ENCODE results near the gene ARL6IP4. TPM values are rescaled to one million over a fixed set of nuclear protein-coding genes. Genes with fewer than 3 reads are reported as not detected.
A peak's percentile ranks its signal among the peaks of the same experiment; 100 is the strongest.
"Not testable (repeated sequence)": the region's sequence is repeated elsewhere in the genome, so short reads cannot be mapped to it uniquely, and the experiment has no call there.

Gene ARL6IP4
- total RNA-seq, 1 experiment from 2014 or later, result 237 TPM

- DNase-seq (ENCODE audit: low read depth), result no peak
These were observed 26.5 kb downstream of the ARL6IP4 start for GRCh38 chr12:123006977-123007376.

- no peak for DNase-seq (ENCODE audit: low read depth)
These were observed 29.6 kb downstream of the ARL6IP4 start for GRCh38 chr12:123010110-123010509.

GRCh38 chr12:123010681-123011080, 30.2 kb downstream of the ARL6IP4 start:
- no peak for DNase-seq (ENCODE audit: low read depth)

- no peak for DNase-seq (ENCODE audit: low read depth)
These were observed 31.2 kb downstream of the ARL6IP4 start for GRCh38 chr12:123011701-123012100.

- DNase-seq (ENCODE audit: low read depth), result no peak
These were observed 33.0 kb downstream of the ARL6IP4 start for GRCh38 chr12:123013185-123014095.

- DNase-seq (ENCODE audit: low read depth), result not testable (repeated sequence)
These were observed 34.0 kb downstream of the ARL6IP4 start for GRCh38 chr12:123014473-123014872.

DNA sequence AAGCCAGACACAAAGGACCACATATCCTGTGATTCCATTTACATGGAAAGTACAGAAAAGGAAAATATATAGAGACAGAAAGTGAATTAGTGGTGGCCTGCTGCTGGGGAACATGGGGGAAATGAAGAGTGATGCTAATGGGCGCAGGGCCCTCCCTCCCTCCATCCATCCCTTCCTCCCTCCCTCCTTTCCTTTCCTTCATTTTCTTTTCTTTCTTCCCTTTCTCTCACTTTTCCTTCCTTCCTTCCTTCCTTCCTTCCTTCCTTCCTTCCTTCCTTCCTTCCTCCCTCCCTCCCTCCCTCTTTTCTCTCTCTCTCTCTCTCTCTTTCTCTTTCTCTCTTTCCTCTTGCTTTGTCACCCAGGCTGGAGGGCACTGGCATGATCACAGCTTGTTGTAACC, 37.3 kb downstream of the ARL6IP4 start:
- DNase-seq (ENCODE audit: low read depth), result no peak

- DNase-seq (ENCODE audit: low read depth), result no peak
These were observed 39.3 kb downstream of the ARL6IP4 start for GRCh38 chr12:123019841-123020138.

- DNase-seq (ENCODE audit: low read depth), result no peak
These were observed 41.5 kb downstream of the ARL6IP4 start for GRCh38 chr12:123021688-123022604.

GRCh38 chr12:123022846-123023245, 42.4 kb downstream of the ARL6IP4 start:
- no peak for DNase-seq (ENCODE audit: low read depth)

DNA sequence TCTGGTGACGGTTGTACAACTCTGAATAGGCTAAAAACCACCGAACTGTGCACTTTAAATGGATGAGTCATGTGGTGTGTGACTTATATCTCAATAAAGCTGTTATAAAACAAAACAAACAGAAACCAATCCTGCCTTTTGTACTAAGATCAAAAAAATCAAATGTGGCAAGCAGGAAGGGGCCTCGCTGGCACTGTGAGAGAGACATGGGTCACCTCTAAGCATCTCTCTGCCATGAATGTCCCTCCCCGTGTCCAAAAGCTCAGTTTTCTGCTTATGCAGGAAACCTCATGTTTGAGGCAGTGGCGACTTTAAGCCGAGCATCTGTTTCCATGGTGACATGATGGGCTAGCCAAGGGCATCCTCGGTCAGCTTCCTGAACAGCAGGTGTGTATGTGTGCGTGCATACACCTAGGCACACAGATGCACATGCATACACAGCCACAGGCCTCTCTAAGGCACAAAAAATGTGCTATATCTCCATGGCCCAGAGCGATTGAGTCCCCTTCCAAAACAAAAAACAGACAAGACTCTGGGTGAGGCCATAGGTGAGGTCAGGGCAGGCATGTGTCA, 44.4 kb downstream of the ARL6IP4 start:
- DNase-seq (ENCODE audit: low read depth), result peak; percentile 56

- DNase-seq (ENCODE audit: low read depth), result no peak
These were observed 45.8 kb downstream of the ARL6IP4 start for GRCh38 chr12:123026094-123026853.

DNA sequence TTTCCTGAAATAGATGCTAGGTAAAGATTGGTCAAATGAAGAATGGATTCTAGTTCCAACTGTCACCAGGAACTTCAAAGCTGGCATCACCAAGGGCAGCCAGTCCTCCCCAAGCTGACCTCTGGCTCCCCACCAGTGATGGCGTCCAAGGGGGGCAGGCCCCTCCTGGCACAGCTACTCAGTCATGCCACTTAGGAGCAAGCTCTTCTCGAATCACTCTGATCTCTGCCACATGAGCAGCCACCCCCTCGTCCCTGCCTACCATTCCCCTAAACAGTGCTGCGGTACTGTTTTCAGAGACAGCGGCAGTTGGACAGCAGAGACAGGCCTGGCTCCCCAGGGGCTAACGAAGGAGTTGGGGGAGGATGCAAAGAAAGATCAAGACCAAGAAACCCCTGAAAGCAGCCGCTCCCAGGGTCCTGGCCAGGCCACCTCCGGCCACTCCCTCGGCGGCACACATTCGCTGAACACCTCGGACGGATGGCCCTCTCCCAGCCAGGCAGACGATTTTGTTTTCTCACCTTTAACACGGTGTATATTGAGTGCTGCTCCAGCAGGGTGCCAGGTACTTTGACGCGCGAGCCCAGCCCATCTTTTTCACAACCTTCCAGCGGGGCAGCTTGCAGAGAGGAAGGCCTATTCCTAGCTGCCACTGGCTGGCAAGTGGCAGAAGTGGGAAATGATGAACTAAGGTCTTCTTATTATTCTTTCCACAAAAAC, 47.4 kb downstream of the ARL6IP4 start:
- DNase-seq (ENCODE audit: low read depth), result no peak

- no peak for DNase-seq (ENCODE audit: low read depth)
These were observed 48.0 kb downstream of the ARL6IP4 start for GRCh38 chr12:123028475-123028874.

DNA sequence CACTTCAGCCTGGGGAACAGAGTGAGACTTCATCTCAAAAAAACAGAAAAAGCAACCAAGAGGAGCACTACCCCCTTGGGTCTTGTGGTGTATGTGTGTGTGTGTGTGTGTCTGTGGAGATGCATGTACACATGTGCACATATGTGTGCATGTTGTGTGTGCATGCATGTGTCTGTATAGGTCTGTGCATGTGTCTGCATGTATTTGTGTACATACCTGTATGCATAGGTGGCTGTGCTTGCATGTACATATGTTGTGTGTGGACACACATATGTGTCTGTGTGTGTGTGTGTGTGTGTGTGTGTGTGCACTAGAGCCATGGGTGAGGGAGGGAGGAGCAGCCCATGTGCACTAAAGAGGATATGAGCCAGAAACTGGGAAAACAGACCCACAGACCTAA, 49.1 kb downstream of the ARL6IP4 start:
- DNase-seq (ENCODE audit: low read depth), result no peak

DNA sequence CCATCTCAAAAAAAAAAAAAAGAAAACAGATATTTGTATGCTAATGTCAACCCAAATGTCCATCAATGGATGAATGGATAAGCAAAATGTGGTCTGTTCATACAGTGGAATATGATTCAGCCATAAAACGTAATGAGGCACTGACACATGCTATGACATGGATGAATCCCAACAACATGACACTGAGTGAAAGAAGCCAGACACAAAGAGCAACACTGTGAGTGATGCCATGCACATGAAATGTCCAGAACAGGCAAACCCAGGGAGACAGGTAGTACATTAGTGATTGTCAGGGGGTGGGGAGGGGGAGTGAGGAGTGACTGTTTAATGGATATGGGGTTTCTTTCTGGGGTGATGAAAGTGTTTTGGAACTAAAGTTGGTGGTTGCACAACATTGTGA, 50.2 kb downstream of the ARL6IP4 start:
- DNase-seq (ENCODE audit: low read depth), result no peak

GRCh38 chr12:123031171-123031845, 50.8 kb downstream of the ARL6IP4 start:
- no peak for DNase-seq (ENCODE audit: low read depth)

All from HT1080 (cell line).